SK-N-SH (cell line): ENCODE data around the gene PDGFRB. TPM values are rescaled to one million over a fixed set of nuclear protein-coding genes. Genes with fewer than 3 reads are reported as not detected.

Experiments
- CTCF ChIA-PET: fragments of 300-600, 350-600 bp; formaldehyde crosslinking; extraction: SDS; loops from one replicate; lab custom pipeline; 2021; lab: Yijun Ruan, JAX
- POLR2A ChIA-PET: fragments of 350-600 bp; sonication (Branson Sonifier 250); formaldehyde crosslinking; extraction: SDS; loops from one replicate; lab custom pipeline; 2020; ENCODE audit warnings: antibody characterized with exemption, inconsistent platforms; lab: Yijun Ruan, JAX
- DNase-seq: peaks from one replicate; pipeline ENCODE4 v3.0.0; 2012
- H2AFZ ChIP-seq: fragments of 200-600 bp; sonication (generic); 2 replicates; pipeline ENCODE4 v1.8.1; 2016; ENCODE audit warnings: antibody characterized with exemption, mild to moderate bottlenecking, low read depth
- H3F3A ChIP-seq: fragments of 200-600 bp; sonication (generic); replicated peaks from 2 replicates; pipeline ENCODE3; 2016; ENCODE audit warnings: antibody characterized with exemption, mild to moderate bottlenecking; ENCODE audit not compliant: insufficient read depth
- H3K27ac ChIP-seq, 2 experiments: fragments of 200-500 bp in 1 of 2; fragments of 200-600 bp in 1 of 2; sonication (Bioruptor generic) in 1 of 2; sonication (generic), shearing (Covaris generic) in 1 of 2; 2 replicates each; pipeline versions ENCODE4 v1.5.1 to v1.6.1; 2014 to 2016; ENCODE audit warnings: low read depth in 2 of 2, inconsistent platforms in 1 of 2, low read length in 1 of 2, mild to moderate bottlenecking in 1 of 2, mixed read lengths in 1 of 2
- H3K27me3 ChIP-seq: fragments of 200-600 bp; sonication (generic), shearing (Covaris generic); 2 replicates; pipeline ENCODE4 v1.6.1; 2016; ENCODE audit warnings: mixed run types; ENCODE audit not compliant: insufficient read depth
- H3K36me3 ChIP-seq, 2 experiments: fragments of 200-500 bp in 1 of 2; fragments of 200-600 bp in 1 of 2; sonication (Bioruptor generic) in 1 of 2; sonication (generic) in 1 of 2; replicated peaks in 1 of 2; 2 replicates each; pipeline versions ENCODE3 to v1.5.1; 2014 to 2016; ENCODE audit warnings: low read length in 1 of 2, mild to moderate bottlenecking in 1 of 2; ENCODE audit not compliant: insufficient read depth in 2 of 2, control insufficient read depth in 1 of 2
- H3K4me1 ChIP-seq, 2 experiments: fragments of 200-500 bp in 1 of 2; fragments of 200-600 bp in 1 of 2; sonication (Bioruptor generic) in 1 of 2; sonication (generic), shearing (Covaris generic) in 1 of 2; 2 replicates each; pipeline versions ENCODE4 v1.5.1 to v1.6.1; 2014 to 2016; ENCODE audit warnings: low read depth in 1 of 2, low read length in 1 of 2, mixed run types in 1 of 2; ENCODE audit not compliant: insufficient read depth in 2 of 2, control insufficient read depth in 1 of 2
- H3K4me2 ChIP-seq: fragments of 200-600 bp; sonication (generic), shearing (Covaris generic); 2 replicates; pipeline ENCODE4 v1.6.1; 2017; ENCODE audit warnings: mixed run types
- H3K4me3 ChIP-seq, 2 experiments: fragments of 200-500 bp in 1 of 2; fragments of 200-600 bp in 1 of 2; sonication (Bioruptor generic) in 1 of 2; sonication (generic), shearing (Covaris generic) in 1 of 2; 2 replicates each; pipeline versions ENCODE4 v1.5.1 to v1.8.1; 2014 to 2016; ENCODE audit warnings: low read depth in 2 of 2, inconsistent platforms in 1 of 2, low read length in 1 of 2, mild to moderate bottlenecking in 1 of 2, mixed read lengths in 1 of 2, moderate library complexity in 1 of 2
- H3K79me2 ChIP-seq: fragments of 200-600 bp; sonication (generic); 2 replicates; pipeline ENCODE4 v1.8.1; 2017; ENCODE audit warnings: mild to moderate bottlenecking; ENCODE audit not compliant: insufficient read depth
- H3K9ac ChIP-seq: fragments of 200-600 bp; sonication (generic); 2 replicates; pipeline ENCODE4 v1.6.1; 2017; ENCODE audit warnings: mixed run types
- H3K9me2 ChIP-seq: fragments of 200-600 bp; sonication (generic); 2 replicates; pipeline ENCODE4 v1.6.1; 2017; ENCODE audit warnings: mixed run types
- H3K9me3 ChIP-seq: fragments of 200-600 bp; sonication (generic); 2 replicates; pipeline ENCODE4 v1.6.1; 2017; ENCODE audit warnings: mixed run types, mild to moderate bottlenecking, moderate library complexity
- H4K20me1 ChIP-seq: fragments of 200-600 bp; sonication (generic); 2 replicates; pipeline ENCODE4 v1.6.1; 2017; ENCODE audit warnings: mild to moderate bottlenecking, mixed run types; ENCODE audit not compliant: insufficient read depth
- CHD2 ChIP-seq: fragments of 150-350 bp; IDR thresholded peaks from 2 replicates; pipeline ENCODE4 v1.6.1; 2018; ENCODE audit warnings: low read length; ENCODE audit not compliant: partially characterized antibody
- EP300 ChIP-seq, 2 experiments: IDR thresholded peaks; 2 replicates each; pipeline versions ENCODE4 v1.4.0 to v1.6.1; 2012; ENCODE audit warnings: borderline replicate concordance in 1 of 2, low read depth in 1 of 2, low read length in 1 of 2
- EZH2phosphoT487 ChIP-seq: fragments of 200-600 bp; sonication (generic); IDR thresholded peaks from 2 replicates; pipeline ENCODE4 v1.6.1; 2017; ENCODE audit warnings: low read depth, mixed run types, mild to moderate bottlenecking, antibody characterized with exemption, moderate library complexity, borderline replicate concordance
- FOSL2 ChIP-seq: IDR thresholded peaks from 2 replicates; pipeline ENCODE4 v1.4.0; 2012; ENCODE audit warnings: low read depth, mild to moderate bottlenecking, moderate library complexity, borderline replicate concordance
- FOXJ3 ChIP-seq: sonication (generic); formaldehyde crosslinking; IDR thresholded peaks from 2 replicates; pipeline ENCODE4 v1.5.1; 2020; ENCODE audit warnings: mild to moderate bottlenecking, missing genetic modification reagents
- IRF3 ChIP-seq: fragments of 150-350 bp; IDR thresholded peaks from 2 replicates; pipeline ENCODE4 v1.6.1; 2016; ENCODE audit warnings: mild to moderate bottlenecking, low read depth, low read length
- JUND ChIP-seq: IDR thresholded peaks from 2 replicates; pipeline ENCODE4 v1.4.0; 2012
- MAX ChIP-seq: IDR thresholded peaks from 2 replicates; pipeline ENCODE4 v1.4.0; 2012; ENCODE audit warnings: low read depth
- NRF1 ChIP-seq: IDR thresholded peaks from 2 replicates; pipeline ENCODE4 v1.6.1; 2012; ENCODE audit warnings: low read depth, mild to moderate bottlenecking, low read length
- PBX3 ChIP-seq: IDR thresholded peaks from 2 replicates; pipeline ENCODE4; 2012
- RCOR1 ChIP-seq: fragments of 150-350 bp; IDR thresholded peaks from 2 replicates; pipeline ENCODE4 v1.6.1; 2017; ENCODE audit warnings: antibody characterized with exemption, low read length
- RXRA ChIP-seq: IDR thresholded peaks from 2 replicates; pipeline ENCODE4 v1.4.0; 2012; ENCODE audit warnings: low read depth, mild to moderate bottlenecking, borderline replicate concordance
- TCF12 ChIP-seq: IDR thresholded peaks from 2 replicates; pipeline ENCODE4 v1.4.0; 2012
- YY1 ChIP-seq: IDR thresholded peaks from 2 replicates; pipeline ENCODE4 v1.4.0; 2012; ENCODE audit warnings: low read depth, mild to moderate bottlenecking
- WGBS: methylation state at CpG from one replicate; pipeline ENCODE4 v1.1.6; 2017; ENCODE audit warnings: low lambda C conversion rate; 5-methylcytosine and 5-hydroxymethylcytosine counted together
- polyA plus RNA-seq, 3 experiments: library from polyadenylated mRNA; depleted of rRNA; stranded (reverse); fragments of >200 nt; gene quantifications; 2 replicates each; pipeline ENCODE4 v1.2.3, GENCODE V29; 2012

The PDGFRB gene
- polyA plus RNA-seq, 1 of the 3 experiments (the other 2 are of a cell fraction): 32.1 TPM

GRCh38 chr5:150204590-150204960 lies 48.9 kb upstream of the PDGFRB start:
- no peaks in the 10 kb centered on the region for H3K9me2 ChIP-seq
- no peak for TF ChIP-seq IRF3
- TF ChIP-seq EZH2phosphoT487: no peak
- TF ChIP-seq RCOR1: no peak
- no peak for TF ChIP-seq PBX3
- no peak for TF ChIP-seq EP300 (IDR thresholded peaks at IDR 0.05; ENCODE audit: borderline replicate concordance in 1 of 2, low read depth in 1 of 2, low read length in 1 of 2)
- TF ChIP-seq YY1: no peak
- TF ChIP-seq MAX: no peak
- TF ChIP-seq TCF12: no peak
- TF ChIP-seq FOXJ3: no peak
- no peak for TF ChIP-seq FOSL2
- no peak overlapping the region for H3K27ac ChIP-seq
- H3K4me3 ChIP-seq: no peak overlapping the region
- H3K9me3 ChIP-seq: no peaks in the 10 kb centered on the region
- no peak overlapping the region for H3K4me2 ChIP-seq
- no peaks in the 10 kb centered on the region; the same call in 1 of the 2 replicates for H3K27me3 ChIP-seq
- no peak overlapping the region for H3K9ac ChIP-seq
- no peaks in the 10 kb centered on the region for H4K20me1 ChIP-seq
- CTCF ChIA-PET: interaction anchor here (0.5 to 2.7 kb wide), 2 partner anchors 13 to 54 kb away, joined by 3 to 16 read pairs; no protein-coding TSS in a partner anchor
- H3F3A ChIP-seq: no peaks in the 10 kb centered on the region
- POLR2A ChIA-PET: no interaction called here
- WGBS: 95% methylated on average over 4 of the region's 13 CpGs
- no peak overlapping the region for H2AFZ ChIP-seq
- DNase-seq: no peak
- no peaks in the 10 kb centered on the region for H3K36me3 ChIP-seq
- H3K79me2 ChIP-seq: no peaks in the 10 kb centered on the region
- H3K4me1 ChIP-seq: 0 out of 4 replicates have a peak, but pooled peaks cover 0 to 4% of the 10 kb centered on the region in 2 experiments

- no peak overlapping the region for H3K27ac ChIP-seq
- POLR2A ChIA-PET: no interaction called here
- no peaks in the 10 kb centered on the region for H3K36me3 ChIP-seq
- no peak overlapping the region for H3K4me2 ChIP-seq
- no peaks in the 10 kb centered on the region for H3K9me3 ChIP-seq
- CTCF ChIA-PET: interaction anchor here (0.5 to 1.5 kb wide), 3 partner anchors 14 to 55 kb away, joined by 3 to 4 read pairs (median 3); partner anchors contain the start of gene SLC6A7
- no peaks in the 10 kb centered on the region for H3K79me2 ChIP-seq
- no peaks in the 10 kb centered on the region; the same call in 1 of the 2 replicates for H3K27me3 ChIP-seq
- no peaks in the 10 kb centered on the region for H4K20me1 ChIP-seq
- H3K4me1 ChIP-seq: 0 out of 4 replicates have a peak, but pooled peaks cover 0 to 4% of the 10 kb centered on the region in 2 experiments
- no peak for DNase-seq
- no peak overlapping the region for H3K9ac ChIP-seq
- H3F3A ChIP-seq: no peaks in the 10 kb centered on the region
- H3K9me2 ChIP-seq: no peaks in the 10 kb centered on the region
- 90% methylated on average over 10 of the region's 12 CpGs for WGBS
- H2AFZ ChIP-seq: no peak overlapping the region
- H3K4me3 ChIP-seq: no peak overlapping the region
- TF ChIP-seq JUND (no peak), EZH2phosphoT487 (no peak), NRF1 (no peak), CHD2 (no peak), RXRA (no peak)
Observed at GRCh38 chr5:150203832-150204589, 48.4 kb upstream of the PDGFRB start.
